Lung microvascular endothelial cell (primary cell): Measurements from ENCODE around the gene SCGB2A2. TPM values are rescaled to one million over a fixed set of nuclear protein-coding genes. Genes with fewer than 3 reads are reported as not detected.

Experiments
- DNase-seq, 2 donors: peaks; one replicate each; pipeline versions ENCODE4 v3.0.0 to v3.0.0-alpha.2; 2010; ENCODE audit warnings: low read depth in 2 of 2
- total RNA-seq: library from RNA; depleted of rRNA; stranded (reverse); fragments of >200 nt; gene quantifications from 2 replicates; pipeline ENCODE4 v1.2.1, GENCODE V29; 2014

Gene SCGB2A2
- total RNA-seq, 1 donor from 2014 or later: not detected

DNA sequence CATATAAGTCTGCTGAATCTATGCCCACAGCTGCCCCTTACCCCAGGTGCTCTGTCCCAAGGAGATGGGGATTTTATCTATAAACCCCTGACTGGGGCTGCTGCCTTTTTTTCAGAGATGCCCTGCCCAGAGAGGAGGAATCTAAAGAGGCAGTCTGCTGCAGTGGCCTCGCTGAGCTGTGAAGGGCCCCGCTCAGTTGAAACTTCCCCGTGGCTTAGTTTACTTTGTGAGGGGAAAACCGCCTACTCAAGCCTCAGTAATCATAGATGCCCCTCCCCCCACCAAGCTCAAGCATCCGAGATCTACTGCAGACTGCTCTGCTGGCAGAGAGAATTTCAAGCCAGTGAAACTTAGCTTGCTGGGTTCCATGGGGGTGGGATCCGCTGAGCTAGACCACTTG lies 36.3 kb downstream of the SCGB2A2 start:
- no peak for DNase-seq

- no peak for DNase-seq
Measured at GRCh38 chr11:62307950-62308349, 38.0 kb downstream of the SCGB2A2 start.

DNA sequence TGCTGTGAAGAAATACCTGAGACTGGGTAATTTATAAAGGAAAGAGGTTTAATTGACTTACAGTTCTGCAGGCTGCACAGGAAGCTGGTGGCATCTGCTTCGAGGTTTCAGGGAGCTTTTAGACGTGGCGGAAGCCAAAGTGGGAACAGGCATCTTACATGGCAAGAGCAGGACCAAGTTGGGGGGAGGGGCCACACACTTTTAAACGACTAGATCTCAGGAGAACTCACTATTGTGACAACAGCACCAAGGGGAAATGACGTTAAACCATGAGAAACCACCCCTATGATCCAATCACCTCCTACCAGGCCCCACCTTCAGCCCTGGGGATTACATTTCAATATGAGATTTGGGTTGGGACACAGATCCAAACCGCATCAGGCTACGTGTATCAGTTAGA lies 40.0 kb downstream of the SCGB2A2 start:
- DNase-seq: no peak

- DNase-seq: no peak
Measured at GRCh38 chr11:62315431-62315830, 45.5 kb downstream of the SCGB2A2 start.

- no peak for DNase-seq
Measured at GRCh38 chr11:62322524-62322923, 52.6 kb downstream of the SCGB2A2 start.

Other genes with a start within 250 kb of the SCGB2A2 start
- gene INCENP, start 146.1 kb upstream of the SCGB2A2 start, total RNA-seq: 9.9 and 14.6 TPM in 2 replicates
- gene SCGB1D1, start 79.9 kb upstream of the SCGB2A2 start, total RNA-seq: not detected in 2 replicates
- not detected in 2 replicates for gene SCGB2A1, start 61.5 kb upstream of the SCGB2A2 start, total RNA-seq
- not detected in 2 replicates for gene SCGB1D2, start 27.9 kb upstream of the SCGB2A2 start, total RNA-seq
- gene SCGB1D4, start 28.9 kb downstream of the SCGB2A2 start, total RNA-seq: not detected in 2 replicates
- 10.5 and 33.3 TPM in 2 replicates for gene ASRGL1, start 67.3 kb downstream of the SCGB2A2 start, total RNA-seq
- gene SCGB1A1, start 148.9 kb downstream of the SCGB2A2 start, total RNA-seq: not detected in 2 replicates